Activated CD8-positive, alpha-beta memory T cell treated with anti-CD3 and anti-CD28 coated beads, Interleukin-2, amount 10 ng/mL, durations not matched to agents 7 days and 5 days (primary cell): ENCODE measurements around the gene COP1. TPM values are rescaled to one million over a fixed set of nuclear protein-coding genes. Genes with fewer than 3 reads are reported as not detected.

Source experiments
- ATAC-seq: fragments of 150-1000 bp; cut with Tn5 transposase; one replicate; pipeline ENCODE4 v1.10.0; 2021; ENCODE audit warnings: moderate library complexity
- CTCF ChIA-PET: fragments of 350-600 bp; sonication (Branson Sonifier 250); formaldehyde crosslinking; loops from one replicate; lab custom pipeline; 2021; ENCODE audit warnings: antibody characterized with exemption; lab: Charles Lee
- DNase-seq: peaks from one replicate; pipeline ENCODE4 v3.0.0-alpha.2; 2020
- H3K27ac Mint-ChIP-seq: one replicate; pipeline ENCODE4 v1.8.0; 2021; ENCODE audit warnings: mild to moderate bottlenecking, mixed read lengths
- H3K27me3 Mint-ChIP-seq: one replicate; pipeline ENCODE4 v1.8.0; 2021; ENCODE audit warnings: mixed read lengths
- H3K36me3 Mint-ChIP-seq: one replicate; pipeline ENCODE4 v1.8.0; 2021; ENCODE audit warnings: mild to moderate bottlenecking, mixed read lengths
- H3K4me1 Mint-ChIP-seq: one replicate; pipeline ENCODE4 v1.8.0; 2021; ENCODE audit warnings: mixed read lengths
- H3K4me3 Mint-ChIP-seq: one replicate; pipeline ENCODE4 v1.8.0; 2021; ENCODE audit warnings: mild to moderate bottlenecking, moderate library complexity, mixed read lengths
- H3K9me3 Mint-ChIP-seq: one replicate; pipeline ENCODE4 v1.8.0; 2022; ENCODE audit warnings: low read depth, mixed read lengths
- total RNA-seq, 2 experiments: library from RNA; stranded (reverse); gene quantifications; one replicate each; pipeline ENCODE4 v1.2.3, GENCODE V29; 2021

Gene COP1
- total RNA-seq, 2 experiments from 2014 or later = 37.5 to 47.8 TPM

- DNase-seq (no peak), ATAC-seq (no peak)
- CTCF ChIA-PET = no interaction called here
- Mint-ChIP-seq H3K4me3 (no peak overlapping the region), H3K36me3 (peaks cover 33% of the 10 kb centered on the region), H3K4me1 (no peaks in the 10 kb centered on the region), H3K9me3 (peaks cover 3% of the 10 kb centered on the region), H3K27ac (no peak overlapping the region), H3K27me3 (no peaks in the 10 kb centered on the region)
Observed at GRCh38 chr1:175935566-175936115, 271.4 kb downstream of the COP1 start.

GRCh38 chr1:175935166-175935565 lies 271.9 kb downstream of the COP1 start:
- CTCF ChIA-PET = no interaction called here
- no peak for DNase-seq
- H3K4me3 Mint-ChIP-seq = no peak overlapping the region
- H3K9me3 Mint-ChIP-seq = peaks cover 3% of the 10 kb centered on the region
- no peak overlapping the region for H3K27ac Mint-ChIP-seq
- H3K36me3 Mint-ChIP-seq = peaks cover 32% of the 10 kb centered on the region
- H3K27me3 Mint-ChIP-seq = no peaks in the 10 kb centered on the region
- H3K4me1 Mint-ChIP-seq = no peaks in the 10 kb centered on the region
- ATAC-seq = no peak

GRCh38 chr1:175933801-175934200 lies 273.3 kb downstream of the COP1 start:
- DNase-seq (no peak), ATAC-seq (no peak)
- CTCF ChIA-PET = no interaction called here
- Mint-ChIP-seq H3K4me3 (no peak overlapping the region), H3K27ac (no peak overlapping the region), H3K27me3 (no peaks in the 10 kb centered on the region), H3K4me1 (no peaks in the 10 kb centered on the region), H3K9me3 (no peaks in the 10 kb centered on the region), H3K36me3 (peaks cover 25% of the 10 kb centered on the region)

- no peak for ATAC-seq
- Mint-ChIP-seq H3K27me3 (no peaks in the 10 kb centered on the region), H3K27ac (no peak overlapping the region), H3K9me3 (peaks cover 4% of the 10 kb centered on the region), H3K4me1 (no peaks in the 10 kb centered on the region), H3K4me3 (no peak overlapping the region), H3K36me3 (peaks cover 22% of the 10 kb centered on the region)
- DNase-seq = no peak
- CTCF ChIA-PET = no interaction called here
Observed at GRCh38 chr1:175927944-175928343, 279.1 kb downstream of the COP1 start.

- Mint-ChIP-seq H3K27me3 (no peaks in the 10 kb centered on the region), H3K36me3 (peaks cover 8% of the 10 kb centered on the region), H3K27ac (no peak overlapping the region), H3K9me3 (peaks cover 4% of the 10 kb centered on the region), H3K4me3 (no peak overlapping the region), H3K4me1 (no peaks in the 10 kb centered on the region)
- DNase-seq (no peak), ATAC-seq (no peak)
- CTCF ChIA-PET = no interaction called here
Observed at GRCh38 chr1:175922254-175922881, 284.7 kb downstream of the COP1 start.

- no peaks in the 10 kb centered on the region for H3K27me3 Mint-ChIP-seq
- no peaks in the 10 kb centered on the region for H3K4me1 Mint-ChIP-seq
- no peak overlapping the region for H3K4me3 Mint-ChIP-seq
- DNase-seq (no peak), ATAC-seq (no peak)
- H3K9me3 Mint-ChIP-seq = no peaks in the 10 kb centered on the region
- H3K36me3 Mint-ChIP-seq = no peaks in the 10 kb centered on the region
- no peak overlapping the region for H3K27ac Mint-ChIP-seq
- CTCF ChIA-PET = no interaction called here
Observed at GRCh38 chr1:175920381-175920780, 286.7 kb downstream of the COP1 start.

GRCh38 chr1:175919001-175919400 lies 288.1 kb downstream of the COP1 start:
- H3K4me3 Mint-ChIP-seq = no peak overlapping the region

GRCh38 chr1:175918364-175918801 lies 288.7 kb downstream of the COP1 start:
- H3K9me3 Mint-ChIP-seq = no peaks in the 10 kb centered on the region
- no peaks in the 10 kb centered on the region for H3K4me1 Mint-ChIP-seq
- DNase-seq = no peak
- H3K27ac Mint-ChIP-seq = no peak overlapping the region
- no peak for ATAC-seq
- H3K27me3 Mint-ChIP-seq = no peaks in the 10 kb centered on the region
- no peak overlapping the region for H3K4me3 Mint-ChIP-seq
- H3K36me3 Mint-ChIP-seq = no peaks in the 10 kb centered on the region
- CTCF ChIA-PET = no interaction called here

More at GRCh38 chr1:175919001-175919400, 288.1 kb downstream of the COP1 start:
- H3K9me3 Mint-ChIP-seq = no peaks in the 10 kb centered on the region
- H3K27me3 Mint-ChIP-seq = no peaks in the 10 kb centered on the region
- CTCF ChIA-PET = no interaction called here
- H3K4me1 Mint-ChIP-seq = no peaks in the 10 kb centered on the region
- no peaks in the 10 kb centered on the region for H3K36me3 Mint-ChIP-seq
- DNase-seq (no peak), ATAC-seq (no peak)
- H3K27ac Mint-ChIP-seq = no peak overlapping the region

- DNase-seq = no peak
- no peak for ATAC-seq
- Mint-ChIP-seq H3K27ac (no peak overlapping the region), H3K9me3 (peaks cover 13% of the 10 kb centered on the region), H3K4me3 (no peak overlapping the region), H3K27me3 (no peaks in the 10 kb centered on the region), H3K4me1 (no peaks in the 10 kb centered on the region), H3K36me3 (peaks cover 8% of the 10 kb centered on the region)
- CTCF ChIA-PET = no interaction called here
Observed at GRCh38 chr1:175914115-175914514, 293.0 kb downstream of the COP1 start.

GRCh38 chr1:175911138-175911537 lies 295.9 kb downstream of the COP1 start:
- Mint-ChIP-seq H3K9me3 (peaks cover 13% of the 10 kb centered on the region), H3K4me1 (no peaks in the 10 kb centered on the region), H3K27ac (no peak overlapping the region), H3K27me3 (no peaks in the 10 kb centered on the region), H3K4me3 (no peak overlapping the region), H3K36me3 (peaks cover 8% of the 10 kb centered on the region)
- no peak for ATAC-seq
- CTCF ChIA-PET = no interaction called here
- DNase-seq = no peak

GRCh38 chr1:175906370-175906769 lies 300.7 kb downstream of the COP1 start:
- ATAC-seq = no peak
- no peaks in the 10 kb centered on the region for H3K4me1 Mint-ChIP-seq
- H3K4me3 Mint-ChIP-seq = no peak overlapping the region
- H3K27me3 Mint-ChIP-seq = no peaks in the 10 kb centered on the region
- DNase-seq = no peak
- CTCF ChIA-PET = interaction anchor here (1.6 kb wide), 1 partner anchor 11 kb away, joined by 4 read pairs; no protein-coding TSS in a partner anchor
- H3K9me3 Mint-ChIP-seq = peaks cover 9% of the 10 kb centered on the region
- H3K27ac Mint-ChIP-seq = no peak overlapping the region
- H3K36me3 Mint-ChIP-seq = peaks cover 5% of the 10 kb centered on the region

- Mint-ChIP-seq H3K36me3 (no peaks in the 10 kb centered on the region), H3K27ac (no peak overlapping the region), H3K4me1 (no peaks in the 10 kb centered on the region), H3K9me3 (no peaks in the 10 kb centered on the region), H3K27me3 (no peaks in the 10 kb centered on the region), H3K4me3 (no peak overlapping the region)
- DNase-seq (no peak), ATAC-seq (no peak)
- CTCF ChIA-PET = no interaction called here
Observed at GRCh38 chr1:175904808-175905207, 302.3 kb downstream of the COP1 start.

- H3K9me3 Mint-ChIP-seq = no peaks in the 10 kb centered on the region
- no peak overlapping the region for H3K4me3 Mint-ChIP-seq
- H3K27ac Mint-ChIP-seq = no peak overlapping the region
- H3K36me3 Mint-ChIP-seq = no peaks in the 10 kb centered on the region
- no peaks in the 10 kb centered on the region for H3K27me3 Mint-ChIP-seq
- no peaks in the 10 kb centered on the region for H3K4me1 Mint-ChIP-seq
- ATAC-seq (no peak), DNase-seq (no peak)
- CTCF ChIA-PET = no interaction called here
Observed at GRCh38 chr1:175902281-175902680, 304.8 kb downstream of the COP1 start.

GRCh38 chr1:175901076-175901836 lies 305.8 kb downstream of the COP1 start:
- CTCF ChIA-PET = no interaction called here
- DNase-seq = no peak
- Mint-ChIP-seq H3K36me3 (no peaks in the 10 kb centered on the region), H3K27me3 (no peaks in the 10 kb centered on the region), H3K4me1 (no peaks in the 10 kb centered on the region), H3K27ac (no peak overlapping the region), H3K4me3 (no peak overlapping the region), H3K9me3 (no peaks in the 10 kb centered on the region)
- no peak for ATAC-seq
